ENCODE results near the gene IL3. TPM values are rescaled to one million over a fixed set of nuclear protein-coding genes. Genes with fewer than 3 reads are reported as not detected.

The IL3 gene
- total and polyA plus RNA-seq, 2 of the 4 experiments (the other 2 are of a cell fraction), result not detected

GRCh38 chr5:132011622-132012343, 48.7 kb upstream of the IL3 start, which contains the start of gene ACSL6:
TSS of gene ACSL6 (minus strand) at chr5:132011658. CDS start at chr5:132011553, 105 bp downstream.
- POLR2A ChIA-PET (ENCODE audit: unreplicated experiment), result no interaction called here
- TF ChIP-seq RFX5 (IDR thresholded peaks at IDR 0.05; ENCODE audit: low read depth, low read length), result no peak
- no peak for TF ChIP-seq MAFK (IDR thresholded peaks at IDR 0.05; ENCODE audit: low read depth, low read length)
- no peak for TF ChIP-seq CEBPB (IDR thresholded peaks at IDR 0.05; ENCODE audit: low read depth, low read length)
- TF ChIP-seq CHD1 (IDR thresholded peaks at IDR 0.05; ENCODE audit: low read depth, low read length), result no peak
- TF ChIP-seq ELK1 (IDR thresholded peaks at IDR 0.05; ENCODE audit: borderline replicate concordance, low read depth, low read length), result no peak
- Histone ChIP-seq H3K4me3 (ENCODE audit: insufficient read depth, low read depth, low read length) (peak within 1 kb of the TSS; percentile 37), H3K9me1 (ENCODE audit: insufficient read depth, low read length) (0 out of 2 replicates have a peak, but pooled peaks cover 4% of the 10 kb centered on the region), H4K5ac (ENCODE audit: low read depth, low read length) (no peak within 1 kb of the TSS), H3K4me1 (ENCODE audit: control insufficient read depth, insufficient read depth, low read length) (no peaks in the 10 kb centered on the region), H2AFZ (replicated peaks; ENCODE audit: low read length, poor library complexity) (peak within 1 kb of the TSS; percentile 86), H3K9me3 (ENCODE audit: control insufficient read depth, insufficient read depth, low read length) (no peaks in the 10 kb centered on the region), H3K27ac (ENCODE audit: insufficient read depth, low read length) (no peak within 1 kb of the TSS), H4K91ac (ENCODE audit: insufficient read depth, low read depth, low read length) (no peak within 1 kb of the TSS), H3K4me2 (ENCODE audit: low read depth, low read length) (peak within 1 kb of the TSS; percentile 69; the same call in 1 of the 2 replicates), H3K23ac (ENCODE audit: low read depth, low read length) (no peak within 1 kb of the TSS), H2BK15ac (ENCODE audit: low read depth, low read length) (no peak within 1 kb of the TSS), H2BK120ac (ENCODE audit: low read depth, low read length) (no peak within 1 kb of the TSS), H3K56ac (ENCODE audit: extremely low read depth, insufficient read depth, low read length) (no peak within 1 kb of the TSS), H3K4ac (ENCODE audit: low read depth, low read length) (no peak within 1 kb of the TSS), H2AK9ac (replicated peaks; ENCODE audit: low read depth, low read length, poor library complexity) (peak within 1 kb of the TSS; percentile 53), H4K8ac (ENCODE audit: low read depth in 2 of 2, low read length in 2 of 2) (no peak within 1 kb of the TSS), H3K14ac (replicated peaks; ENCODE audit: low read depth, low read length) (no peak within 1 kb of the TSS), H3K18ac (ENCODE audit: low read depth, low read length) (no peak within 1 kb of the TSS), H4K20me1 (ENCODE audit: insufficient read depth, low read length) (peaks cover 5% of the 10 kb centered on the region; the same call in 1 of the 2 replicates), H3K79me1 (ENCODE audit: low read depth in 1 of 2, low read length in 2 of 2) (no peaks in the 10 kb centered on the region), H2BK5ac (ENCODE audit: low read depth, low read length, poor library complexity, severe bottlenecking) (no peak within 1 kb of the TSS), H2AK5ac (ENCODE audit: low read depth, low read length) (no peak within 1 kb of the TSS), H3K36me3 (ENCODE audit: control insufficient read depth, insufficient read depth, low read length) (no peaks in the 10 kb centered on the region), H3K9ac (ENCODE audit: low read depth, low read length) (no peak within 1 kb of the TSS), H3K27me3 (ENCODE audit: control insufficient read depth, insufficient read depth, low read length) (peaks cover 52% of the 10 kb centered on the region), H2BK20ac (ENCODE audit: low read depth, low read length) (no peak within 1 kb of the TSS)
- ATAC-seq (ENCODE audit: low read depth), result peak; percentile 51
- BruUV-seq (replicated peaks), result no TSS peak
- in situ Hi-C loops (cut with MboI; ENCODE audit: low sequenced_read_pairs) (no loop called here), intact Hi-C loops (cut with micrococcal nuclease) (no loop called here), dilution Hi-C loops (cut with HindIII; ENCODE audit: low sequenced_read_pairs, unreplicated experiment) (no loop called here)
- CTCF ChIA-PET, result no interaction called here
- DNase-seq, result no peak
- 21% methylated on average over 8 of the region's 63 CpGs; no CpG with 5 or more reads in 1 of the 2 experiments for whole genome bisulfite sequencing, 2 experiments (ENCODE audit: extremely low coverage in 2 of 2, insufficient read length in 1 of 2)
